GM23338 (cell line): ENCODE measurements around the gene ARHGAP32. TPM values are rescaled to one million over a fixed set of nuclear protein-coding genes. Genes with fewer than 3 reads are reported as not detected.

Experiments
- ATAC-seq: fragments of 200-7000 bp; cut with Tn5 transposase; 3 replicates; pipeline ENCODE4 v1.9.1; 2020
- DNase-seq: peaks from one replicate; pipeline ENCODE4 v3.0.0-alpha.2; 2015; ENCODE audit warnings: low spot score
- H2AFZ ChIP-seq: fragments of 200-600 bp; sonication (generic); 2 replicates; pipeline ENCODE4 v1.8.0; 2016; ENCODE audit warnings: antibody characterized with exemption, mild to moderate bottlenecking, moderate library complexity
- H3F3A ChIP-seq: fragments of 200-600 bp; sonication (generic); replicated peaks from 2 replicates; pipeline ENCODE4 v1.8.0; 2017; ENCODE audit warnings: antibody characterized with exemption, mixed run types, low read depth
- H3K27ac ChIP-seq: fragments of 200-600 bp; sonication (generic); 2 replicates; pipeline ENCODE4 v1.6.1; 2016; ENCODE audit warnings: low read depth
- H3K27me3 ChIP-seq: fragments of 200-600 bp; sonication (generic); 2 replicates; pipeline ENCODE4 v1.8.0; 2016; ENCODE audit warnings: mild to moderate bottlenecking, mixed run types, moderate library complexity; ENCODE audit not compliant: insufficient read depth
- H3K36me3 ChIP-seq: fragments of 200-600 bp; sonication (generic); 2 replicates; pipeline ENCODE4 v1.8.0; 2016; ENCODE audit warnings: mild to moderate bottlenecking; ENCODE audit not compliant: insufficient read depth
- H3K4me1 ChIP-seq: fragments of 200-600 bp; sonication (generic); 2 replicates; pipeline ENCODE4 v1.8.0; 2016; ENCODE audit warnings: mild to moderate bottlenecking, moderate library complexity; ENCODE audit not compliant: insufficient read depth
- H3K4me2 ChIP-seq: fragments of 200-600 bp; sonication (generic); 2 replicates; pipeline ENCODE4 v1.7.1; 2017; ENCODE audit warnings: mixed run types
- H3K4me3 ChIP-seq: fragments of 200-600 bp; sonication (generic); 2 replicates; pipeline ENCODE4 v1.6.1; 2016; ENCODE audit warnings: mixed run types
- H3K79me2 ChIP-seq: fragments of 200-600 bp; sonication (generic); replicated peaks from 2 replicates; pipeline ENCODE4 v1.8.0; 2017; ENCODE audit warnings: mild to moderate bottlenecking; ENCODE audit not compliant: insufficient read depth
- H3K9me2 ChIP-seq: fragments of 200-600 bp; sonication (generic); 2 replicates; pipeline ENCODE4 v1.8.0; 2017; ENCODE audit not compliant: insufficient read depth
- H4K20me1 ChIP-seq: fragments of 200-600 bp; sonication (generic); replicated peaks from 2 replicates; pipeline ENCODE4 v1.8.0; 2017; ENCODE audit warnings: mild to moderate bottlenecking; ENCODE audit not compliant: insufficient read depth
- H3K27ac Mint-ChIP-seq: 2 replicates; pipeline ENCODE4 v1.8.0; 2020; ENCODE audit warnings: inconsistent platforms, mild to moderate bottlenecking, moderate library complexity, mixed read lengths
- H3K27me3 Mint-ChIP-seq: 3 replicates; pipeline ENCODE4 v1.8.0; 2022; ENCODE audit warnings: low read depth, mild to moderate bottlenecking, moderate library complexity, mixed read lengths, inconsistent platforms; ENCODE audit not compliant: insufficient read depth, poor library complexity
- H3K36me3 Mint-ChIP-seq: 3 replicates; pipeline ENCODE4 v1.8.0; 2021; ENCODE audit warnings: low read depth, mild to moderate bottlenecking, inconsistent platforms, moderate library complexity, mixed read lengths
- H3K4me1 Mint-ChIP-seq: 3 replicates; pipeline ENCODE4 v1.8.0; 2020; ENCODE audit warnings: mild to moderate bottlenecking, inconsistent platforms, mixed read lengths
- H3K4me3 Mint-ChIP-seq: 3 replicates; pipeline ENCODE4 v1.8.0; 2021; ENCODE audit warnings: moderate library complexity, mild to moderate bottlenecking, inconsistent platforms, mixed read lengths
- H3K9me3 Mint-ChIP-seq: 3 replicates; pipeline ENCODE4 v1.8.0; 2020; ENCODE audit warnings: moderate library complexity, mild to moderate bottlenecking, inconsistent platforms, mixed read lengths
- CREB1 ChIP-seq: fragments of 250-450 bp; sonication (Bioruptor Pico); IDR thresholded peaks from 2 replicates; pipeline ENCODE4 v1.5.0; 2020; ENCODE audit warnings: low read depth, mild to moderate bottlenecking, moderate library complexity
- CTCF ChIP-seq, 2 experiments: fragments of 200-600 bp in 1 of 2; sonication (generic) in 1 of 2; conservative IDR thresholded peaks; 2 replicates each; pipeline versions ENCODE4 v1.5.1 to v1.6.1; 2016 to 2017; ENCODE audit warnings: antibody characterized with exemption in 2 of 2, low read depth in 2 of 2, mild to moderate bottlenecking in 2 of 2, moderate library complexity in 1 of 2
- ETS1 ChIP-seq: IDR thresholded peaks from 2 replicates; pipeline ENCODE4 v1.6.1; 2016; ENCODE audit warnings: antibody characterized with exemption
- EZH2 ChIP-seq: fragments of 200-600 bp; sonication (generic); IDR thresholded peaks from one replicate; pipeline ENCODE4 v1.8.0; 2017; ENCODE audit warnings: antibody characterized with exemption, mild to moderate bottlenecking, low read depth; ENCODE audit not compliant: unreplicated experiment
- NANOG ChIP-seq: IDR thresholded peaks from 2 replicates; pipeline ENCODE4 v1.6.1; 2016; ENCODE audit warnings: antibody characterized with exemption, borderline replicate concordance
- STAT1 ChIP-seq: IDR thresholded peaks from one replicate; pipeline ENCODE4 v1.6.1; 2016; ENCODE audit warnings: antibody characterized with exemption; ENCODE audit not compliant: unreplicated experiment
- ZNF114 ChIP-seq: fragments of 250-450 bp; sonication (Bioruptor Pico); IDR thresholded peaks from 2 replicates; pipeline ENCODE4 v1.5.0; 2020; ENCODE audit warnings: mild to moderate bottlenecking, moderate library complexity
- ZNF331 ChIP-seq: fragments of 250-450 bp; sonication (Bioruptor Pico); IDR thresholded peaks from 2 replicates; pipeline ENCODE4 v1.5.0; 2020; ENCODE audit warnings: low read depth, mild to moderate bottlenecking, moderate library complexity
- ZNF462 ChIP-seq: fragments of 250-450 bp; sonication (Bioruptor Pico); IDR thresholded peaks from 2 replicates; pipeline ENCODE4 v1.5.0; 2020; ENCODE audit warnings: mild to moderate bottlenecking, moderate library complexity
- polyA plus RNA-seq: library from polyadenylated mRNA; unstranded; fragments of >200 nt; fragmentation: Nextera tagmentation; extraction: Ambion mirVana; gene quantifications from 2 replicates; pipeline ENCODE4 v1.2.1, GENCODE V29; 2016
- total RNA-seq: library from RNA; depleted of rRNA; stranded (reverse); fragments of >200 nt; shearing (Covaris generic); gene quantifications from 2 replicates; pipeline ENCODE4 v1.2.3, GENCODE V29; 2014

ARHGAP32 gene
- total and polyA plus RNA-seq, 2 experiments from 2014 or later, result 3.9 to 17.2 TPM

GRCh38 chr11:128988242-128988970 is 203.7 kb downstream of the ARHGAP32 start (continued):
- TF ChIP-seq ZNF462 (CRISPR knock-in tag) (no peak), EZH2 (no peak), ETS1 (no peak), STAT1 (no peak), ZNF331 (CRISPR knock-in tag) (no peak), ZNF114 (CRISPR knock-in tag) (no peak), CREB1 (CRISPR knock-in tag) (no peak), NANOG (no peak)

- ATAC-seq, result no peak
- H3K9me2 ChIP-seq, result no peaks in the 10 kb centered on the region
- no peak overlapping the region for H2AFZ ChIP-seq
- TF ChIP-seq CTCF (conservative IDR thresholded peaks at IDR 0.05; ENCODE audit: low read depth in 2 of 2), result no peak
- no peak for TF ChIP-seq ZNF331 (CRISPR knock-in tag)
- no peak for TF ChIP-seq CREB1 (CRISPR knock-in tag)
- TF ChIP-seq NANOG, result no peak
- Mint-ChIP-seq H3K36me3 (peaks cover 3% of the 10 kb centered on the region; the same call in 2 of the 3 replicates), H3K4me1 (peaks cover 4% of the 10 kb centered on the region; the same call in 2 of the 3 replicates), H3K27ac (no peak overlapping the region), H3K4me3 (no peak overlapping the region), H3K27me3 (no peaks in the 10 kb centered on the region), H3K9me3 (no peaks in the 10 kb centered on the region)
- 0 out of 2 replicates have a peak, but pooled peaks cover 5% of the 10 kb centered on the region for H3K36me3 ChIP-seq
- DNase-seq, result no peak
- H3K27me3 ChIP-seq, result no peaks in the 10 kb centered on the region
- H3K27ac ChIP-seq, result no peak overlapping the region
- no peaks in the 10 kb centered on the region for H3F3A ChIP-seq
- no peak overlapping the region for H3K4me2 ChIP-seq
- no peaks in the 10 kb centered on the region for H3K79me2 ChIP-seq
- H3K4me1 ChIP-seq, result no peaks in the 10 kb centered on the region
- H4K20me1 ChIP-seq, result no peaks in the 10 kb centered on the region
- H3K4me3 ChIP-seq, result no peak overlapping the region
These were observed 206.2 kb downstream of the ARHGAP32 start for GRCh38 chr11:128985880-128986279.
